Measurements from ENCODE around the gene VCL. TPM values are rescaled to one million over a fixed set of nuclear protein-coding genes. Genes with fewer than 3 reads are reported as not detected.
A peak's percentile ranks its signal among the peaks of the same experiment; 100 is the strongest.
"Not testable (repeated sequence)": the region's sequence is repeated elsewhere in the genome, so short reads cannot be mapped to it uniquely, and the experiment has no call there.

VCL gene
- total RNA-seq, 2 experiments from 2014 or later, result 70.1 to 71.8 TPM

DNA sequence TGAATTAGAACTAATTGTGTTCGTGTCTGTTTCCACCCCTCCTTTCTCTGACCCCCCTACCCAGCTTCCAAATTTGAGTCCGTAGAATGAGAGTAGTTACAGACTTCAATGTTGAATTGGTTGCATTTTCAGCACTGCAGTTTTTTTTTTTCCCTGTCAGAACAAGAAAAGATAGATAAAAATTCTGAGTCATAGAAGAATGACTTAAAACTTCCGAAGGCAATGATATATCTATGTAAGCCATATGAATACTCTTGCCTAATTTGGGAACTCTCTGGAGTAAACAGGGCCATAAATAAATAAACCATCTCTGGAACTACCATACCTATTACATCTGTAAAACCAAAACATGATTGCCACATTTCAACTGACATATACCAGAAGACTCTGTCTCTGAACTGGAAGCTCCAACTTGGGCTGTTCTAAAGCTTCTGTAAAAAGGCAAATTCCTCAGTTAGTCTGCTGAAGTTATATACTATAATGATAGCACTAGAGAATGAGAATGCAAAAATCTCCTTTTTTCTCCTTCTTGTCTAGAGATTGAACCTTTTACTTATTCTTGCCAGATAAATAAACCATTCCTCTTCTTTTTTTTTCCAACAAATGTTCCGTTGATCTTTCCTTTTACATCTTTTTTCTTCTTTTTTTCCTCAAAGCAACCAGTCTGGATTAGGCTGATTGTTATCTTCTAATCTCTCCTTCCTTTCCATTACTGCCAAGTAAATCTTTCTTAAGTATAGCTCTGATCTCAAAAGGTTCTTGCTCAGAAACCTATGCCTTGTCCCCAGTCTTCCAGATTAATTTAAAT lies 23.5 kb downstream of the VCL start:
- Mint-ChIP-seq H3K4me1 (peaks cover 34% of the 10 kb centered on the region), H3K27me3 (no peaks in the 10 kb centered on the region), H3K27ac (peak overlapping the region; percentile 13), H3K9me3 (no peaks in the 10 kb centered on the region), H3K4me3 (no peak overlapping the region), H3K36me3 (ENCODE audit: low read depth) (peaks cover 38% of the 10 kb centered on the region)
- DNase-seq, result no peak
- CTCF ChIA-PET, result interaction anchor here (1.0 kb wide), 1 partner anchor 11 kb away, joined by 3 read pairs; no protein-coding TSS in a partner anchor
- POLR2A ChIA-PET, result interaction anchor here (0.6 to 1.2 kb wide), 9 partner anchors 8 to 383 kb away, joined by 3 to 5 read pairs (median 3); no protein-coding TSS in a partner anchor

DNA sequence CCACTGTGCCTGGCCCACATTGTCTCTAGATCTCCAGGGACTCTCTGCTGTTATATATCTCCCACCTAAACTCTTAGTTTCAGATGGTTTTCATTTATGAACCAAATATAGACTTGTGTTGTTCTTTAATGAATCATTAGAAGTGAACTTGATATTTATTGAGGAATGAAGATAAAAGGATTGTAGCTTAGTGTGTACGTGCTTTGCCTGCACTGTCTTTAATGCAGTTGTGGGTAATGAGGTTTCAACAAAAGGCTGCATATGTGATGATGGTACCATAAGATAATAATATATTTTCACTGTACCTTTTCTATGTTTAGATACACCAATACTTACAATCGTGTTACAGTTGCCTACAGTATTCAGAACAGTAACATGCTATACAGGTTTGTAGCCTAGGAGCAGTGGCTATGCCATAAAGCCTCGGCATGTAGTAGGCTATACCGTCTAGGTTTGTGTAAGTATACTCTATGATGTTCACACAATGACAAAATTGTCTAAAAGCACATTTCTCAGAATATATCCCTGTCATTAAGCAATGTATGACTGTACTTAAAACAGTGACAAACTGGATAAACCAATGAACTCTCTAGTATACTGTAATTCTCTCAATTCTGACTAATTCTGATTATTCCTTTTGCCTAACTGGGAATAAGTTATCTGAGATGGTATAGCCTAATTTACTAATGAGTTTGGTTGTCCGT lies 25.2 kb downstream of the VCL start:
- CTCF ChIA-PET, result interaction anchor here (1.1 kb wide), 1 partner anchor 82 kb away, joined by 3 read pairs; no protein-coding TSS in a partner anchor

GRCh38 chr10:74024600-74024999 lies 26.7 kb downstream of the VCL start:
- H3K4me1 Mint-ChIP-seq, result peaks cover 43% of the 10 kb centered on the region
- H3K4me3 Mint-ChIP-seq, result no peak overlapping the region
- no peaks in the 10 kb centered on the region for H3K27me3 Mint-ChIP-seq
- H3K9me3 Mint-ChIP-seq, result no peaks in the 10 kb centered on the region
- no peak for DNase-seq
- H3K36me3 Mint-ChIP-seq (ENCODE audit: low read depth), result peaks cover 34% of the 10 kb centered on the region
- ChIA-PET POLR2A (no interaction called here), CTCF (interaction anchor here (0.6 kb wide), 1 partner anchor 142 kb away, joined by 3 read pairs; no protein-coding TSS in a partner anchor)
- H3K27ac Mint-ChIP-seq, result no peak overlapping the region

More for the DNA sequence above, 25.2 kb downstream of the VCL start:
- Mint-ChIP-seq H3K9me3 (no peaks in the 10 kb centered on the region), H3K36me3 (ENCODE audit: low read depth) (peaks cover 42% of the 10 kb centered on the region), H3K4me1 (peaks cover 42% of the 10 kb centered on the region), H3K27me3 (no peaks in the 10 kb centered on the region), H3K4me3 (no peak overlapping the region), H3K27ac (no peak overlapping the region)
- no peak for DNase-seq
- POLR2A ChIA-PET, result interaction anchor here (0.7 to 1.4 kb wide), 2 partner anchors 66 to 139 kb away, joined by 3 to 4 read pairs; no protein-coding TSS in a partner anchor

- CTCF ChIA-PET, result interaction anchor here (1.0 to 1.9 kb wide), 2 partner anchors 56 to 137 kb away, joined by 3 to 4 read pairs; no protein-coding TSS in a partner anchor
- no peak for DNase-seq
- no peaks in the 10 kb centered on the region for H3K9me3 Mint-ChIP-seq
- no peaks in the 10 kb centered on the region for H3K27me3 Mint-ChIP-seq
- H3K27ac Mint-ChIP-seq, result no peak overlapping the region
- no peak overlapping the region for H3K4me3 Mint-ChIP-seq
- POLR2A ChIA-PET, result interaction anchor here (0.8 to 1.6 kb wide), 2 partner anchors 30 to 92 kb away, joined by 3 to 4 read pairs; no protein-coding TSS in a partner anchor
- peaks cover 45% of the 10 kb centered on the region for H3K4me1 Mint-ChIP-seq
- H3K36me3 Mint-ChIP-seq (ENCODE audit: low read depth), result peaks cover 38% of the 10 kb centered on the region
Measured at GRCh38 chr10:74025380-74025978, 27.6 kb downstream of the VCL start.

DNA sequence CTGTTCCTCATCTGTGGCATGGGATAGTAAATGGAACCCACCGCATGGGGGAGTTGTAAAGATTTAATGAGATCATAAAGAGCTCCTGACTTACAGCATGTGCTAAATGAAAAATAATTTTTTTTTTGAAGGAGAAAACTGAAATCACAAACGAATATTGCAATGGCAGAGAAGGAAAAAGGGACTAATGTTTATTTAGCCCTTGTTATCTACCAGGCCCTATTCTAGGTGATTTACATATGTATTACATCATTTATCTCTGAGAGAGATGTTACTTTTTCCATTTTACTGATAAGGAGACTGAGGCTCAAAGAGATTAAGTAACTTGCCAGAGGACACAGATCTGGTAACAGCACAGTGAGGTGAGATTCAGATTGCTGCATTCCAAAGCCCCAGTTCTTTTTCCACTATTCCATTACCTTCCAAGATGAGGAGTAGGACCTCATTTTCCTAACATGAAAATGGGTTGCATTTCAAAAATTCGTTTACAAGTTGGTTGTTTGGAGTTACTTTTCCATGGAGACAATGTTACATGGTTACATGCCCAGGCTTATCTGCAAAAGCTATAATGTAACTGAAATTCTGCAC lies 28.6 kb downstream of the VCL start:
- ChIA-PET CTCF (interaction anchor here (1.0 to 1.9 kb wide), 2 partner anchors 55 to 138 kb away, joined by 3 to 4 read pairs; no protein-coding TSS in a partner anchor), POLR2A (interaction anchor here (0.7 to 1.6 kb wide), 4 partner anchors 18 to 91 kb away, joined by 3 to 4 read pairs (median 3); no protein-coding TSS in a partner anchor)
- peaks cover 45% of the 10 kb centered on the region for H3K4me1 Mint-ChIP-seq
- DNase-seq, result no peak
- H3K4me3 Mint-ChIP-seq, result no peak overlapping the region
- H3K9me3 Mint-ChIP-seq, result no peaks in the 10 kb centered on the region
- no peaks in the 10 kb centered on the region for H3K27me3 Mint-ChIP-seq
- H3K36me3 Mint-ChIP-seq (ENCODE audit: low read depth), result peaks cover 43% of the 10 kb centered on the region
- no peak overlapping the region for H3K27ac Mint-ChIP-seq

GRCh38 chr10:74027702-74028101 lies 29.8 kb downstream of the VCL start:
- Mint-ChIP-seq H3K27me3 (no peaks in the 10 kb centered on the region), H3K27ac (no peak overlapping the region), H3K9me3 (no peaks in the 10 kb centered on the region), H3K4me1 (peaks cover 41% of the 10 kb centered on the region), H3K36me3 (ENCODE audit: low read depth) (peaks cover 41% of the 10 kb centered on the region), H3K4me3 (no peak overlapping the region)
- no peak for DNase-seq
- ChIA-PET CTCF (interaction anchor here (0.7 to 1.9 kb wide), 3 partner anchors 28 to 157 kb away, joined by 3 to 4 read pairs (median 4); no protein-coding TSS in a partner anchor), POLR2A (interaction anchor here (1.0 kb wide), 1 partner anchor 54 kb away, joined by 3 read pairs; no protein-coding TSS in a partner anchor)

DNA sequence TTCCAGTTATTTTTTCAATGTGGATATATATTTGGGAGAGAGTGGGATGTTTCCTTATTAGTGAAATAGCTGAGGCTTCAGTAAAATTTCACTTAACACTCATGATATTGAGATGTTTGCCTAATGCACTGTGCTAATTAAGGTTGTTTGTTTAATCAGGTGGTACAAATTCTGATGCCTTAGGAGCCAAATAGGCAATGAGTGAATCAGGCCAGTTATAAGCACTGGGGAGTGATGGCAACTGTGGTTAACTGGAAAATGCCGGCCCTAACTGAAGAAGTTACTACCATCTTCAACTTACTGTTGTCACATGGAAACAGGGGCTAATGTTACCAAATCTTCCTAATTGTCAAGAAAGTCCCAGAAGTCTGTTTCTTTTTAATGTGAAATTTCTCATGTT lies 32.0 kb downstream of the VCL start:
- Mint-ChIP-seq H3K4me1 (peaks cover 48% of the 10 kb centered on the region), H3K27ac (no peak overlapping the region), H3K9me3 (no peaks in the 10 kb centered on the region), H3K4me3 (no peak overlapping the region), H3K27me3 (no peaks in the 10 kb centered on the region), H3K36me3 (ENCODE audit: low read depth) (peaks cover 44% of the 10 kb centered on the region)
- ChIA-PET CTCF (interaction anchor here (0.6 kb wide), 1 partner anchor 185 kb away, joined by 4 read pairs; no protein-coding TSS in a partner anchor), POLR2A (interaction anchor here (0.9 to 1.7 kb wide), 2 partner anchors 9 to 26 kb away, joined by 3 to 5 read pairs; no protein-coding TSS in a partner anchor)
- no peak for DNase-seq

DNA sequence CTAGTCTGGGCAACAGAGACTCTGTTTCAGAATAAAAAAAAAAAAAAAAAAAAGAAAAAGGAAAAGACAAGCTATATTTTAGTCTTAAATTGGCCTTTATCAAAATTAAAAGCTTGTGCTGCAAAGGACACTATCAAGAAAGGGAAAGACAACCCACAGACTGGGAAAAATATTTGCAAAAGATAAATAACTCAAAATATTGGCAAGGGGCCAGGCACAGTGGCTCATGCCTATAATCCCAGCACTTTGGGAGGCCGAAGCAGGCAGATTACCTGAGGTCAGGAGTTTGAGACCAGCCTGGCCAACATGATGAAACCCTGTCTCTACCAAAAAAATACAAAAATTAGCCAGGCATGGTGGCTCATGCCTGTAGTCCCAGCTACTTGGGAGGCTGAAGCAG lies 34.3 kb downstream of the VCL start:
- H3K4me3 Mint-ChIP-seq, H3K27ac Mint-ChIP-seq, H3K9me3 Mint-ChIP-seq, DNase-seq, H3K27me3 Mint-ChIP-seq: not testable (repeated sequence)
- CTCF ChIA-PET, result interaction anchor here (0.7 to 1.3 kb wide), 3 partner anchors 11 to 73 kb away, joined by 3 read pairs; no protein-coding TSS in a partner anchor
- POLR2A ChIA-PET, result interaction anchor here (0.5 to 1.3 kb wide), 2 partner anchors 11 to 20 kb away, joined by 3 to 4 read pairs; no protein-coding TSS in a partner anchor
- H3K4me1 Mint-ChIP-seq, result peaks cover 41% of the 10 kb centered on the region
- H3K36me3 Mint-ChIP-seq (ENCODE audit: low read depth), result peaks cover 39% of the 10 kb centered on the region

GRCh38 chr10:74032900-74033655 lies 35.2 kb downstream of the VCL start:
- ChIA-PET POLR2A (interaction anchor here (0.7 to 0.8 kb wide), 2 partner anchors 12 to 41 kb away, joined by 3 read pairs; no protein-coding TSS in a partner anchor), CTCF (interaction anchor here (1.3 kb wide), 1 partner anchor 12 kb away, joined by 3 read pairs; no protein-coding TSS in a partner anchor)
- no peak for DNase-seq
- peaks cover 44% of the 10 kb centered on the region for H3K36me3 Mint-ChIP-seq (ENCODE audit: low read depth)
- no peak overlapping the region for H3K4me3 Mint-ChIP-seq
- peaks cover 45% of the 10 kb centered on the region for H3K4me1 Mint-ChIP-seq
- no peaks in the 10 kb centered on the region for H3K27me3 Mint-ChIP-seq
- H3K27ac Mint-ChIP-seq, result no peak overlapping the region
- no peaks in the 10 kb centered on the region for H3K9me3 Mint-ChIP-seq

DNA sequence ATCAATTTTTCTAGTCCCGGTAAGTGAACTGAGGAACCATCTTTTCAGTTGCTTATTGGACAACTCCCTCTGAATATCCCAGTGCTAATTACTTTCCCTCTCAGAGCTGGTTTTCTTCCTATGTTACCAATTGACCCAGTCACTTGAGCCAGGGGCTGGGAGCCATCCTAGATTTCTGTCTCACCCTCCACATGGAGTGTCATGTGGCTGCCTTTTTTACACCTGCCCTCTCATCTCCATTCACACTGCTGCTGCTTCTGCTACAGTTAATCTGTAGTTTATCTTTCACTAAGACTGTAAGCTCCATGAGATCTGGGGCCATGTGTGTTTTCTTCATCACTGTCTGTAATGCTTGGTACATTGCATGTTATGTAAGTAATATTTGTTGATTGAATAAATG lies 35.8 kb downstream of the VCL start:
- Mint-ChIP-seq H3K4me1 (peaks cover 45% of the 10 kb centered on the region), H3K4me3 (no peak overlapping the region), H3K27me3 (no peaks in the 10 kb centered on the region), H3K27ac (no peak overlapping the region), H3K36me3 (ENCODE audit: low read depth) (peaks cover 44% of the 10 kb centered on the region), H3K9me3 (no peaks in the 10 kb centered on the region)
- POLR2A ChIA-PET, result interaction anchor here (0.7 to 0.8 kb wide), 2 partner anchors 13 to 40 kb away, joined by 3 read pairs; no protein-coding TSS in a partner anchor
- no peak for DNase-seq
- CTCF ChIA-PET, result interaction anchor here (2.3 kb wide), 1 partner anchor 93 kb away, joined by 8 read pairs; no protein-coding TSS in a partner anchor

GRCh38 chr10:74034301-74034700 lies 36.4 kb downstream of the VCL start:
- no peaks in the 10 kb centered on the region for H3K27me3 Mint-ChIP-seq
- peaks cover 46% of the 10 kb centered on the region for H3K36me3 Mint-ChIP-seq (ENCODE audit: low read depth)
- no peak overlapping the region for H3K27ac Mint-ChIP-seq
- CTCF ChIA-PET, result interaction anchor here (1.5 to 2.3 kb wide), 4 partner anchors 77 to 155 kb away, joined by 5 to 10 read pairs (median 7); no protein-coding TSS in a partner anchor
- peaks cover 44% of the 10 kb centered on the region for H3K4me1 Mint-ChIP-seq
- H3K4me3 Mint-ChIP-seq, result no peak overlapping the region
- DNase-seq, result no peak
- POLR2A ChIA-PET, result no interaction called here
- no peaks in the 10 kb centered on the region for H3K9me3 Mint-ChIP-seq

Measured in activated CD4-positive, alpha-beta memory T cell treated with anti-CD3 and anti-CD28 coated beads, Interleukin-2, amount 10 ng/mL, durations not matched to agents 7 days and 5 days (primary cell).